Activated CD4-positive, alpha-beta T cell treated with anti-CD3 and anti-CD28 coated beads, Interleukin-2, amount 50 U/mL, for 16 hours (primary cell): Measurements from ENCODE around the gene TMEM271.
A peak's percentile ranks its signal among the peaks of the same experiment; 100 is the strongest.
"Not testable (repeated sequence)": the region's sequence is repeated elsewhere in the genome, so short reads cannot be mapped to it uniquely, and the experiment has no call there.

ENCODE experiments used
- DNase-seq: peaks from one replicate; pipeline ENCODE4 v3.0.0-alpha.2; 2020

Gene TMEM271

DNA sequence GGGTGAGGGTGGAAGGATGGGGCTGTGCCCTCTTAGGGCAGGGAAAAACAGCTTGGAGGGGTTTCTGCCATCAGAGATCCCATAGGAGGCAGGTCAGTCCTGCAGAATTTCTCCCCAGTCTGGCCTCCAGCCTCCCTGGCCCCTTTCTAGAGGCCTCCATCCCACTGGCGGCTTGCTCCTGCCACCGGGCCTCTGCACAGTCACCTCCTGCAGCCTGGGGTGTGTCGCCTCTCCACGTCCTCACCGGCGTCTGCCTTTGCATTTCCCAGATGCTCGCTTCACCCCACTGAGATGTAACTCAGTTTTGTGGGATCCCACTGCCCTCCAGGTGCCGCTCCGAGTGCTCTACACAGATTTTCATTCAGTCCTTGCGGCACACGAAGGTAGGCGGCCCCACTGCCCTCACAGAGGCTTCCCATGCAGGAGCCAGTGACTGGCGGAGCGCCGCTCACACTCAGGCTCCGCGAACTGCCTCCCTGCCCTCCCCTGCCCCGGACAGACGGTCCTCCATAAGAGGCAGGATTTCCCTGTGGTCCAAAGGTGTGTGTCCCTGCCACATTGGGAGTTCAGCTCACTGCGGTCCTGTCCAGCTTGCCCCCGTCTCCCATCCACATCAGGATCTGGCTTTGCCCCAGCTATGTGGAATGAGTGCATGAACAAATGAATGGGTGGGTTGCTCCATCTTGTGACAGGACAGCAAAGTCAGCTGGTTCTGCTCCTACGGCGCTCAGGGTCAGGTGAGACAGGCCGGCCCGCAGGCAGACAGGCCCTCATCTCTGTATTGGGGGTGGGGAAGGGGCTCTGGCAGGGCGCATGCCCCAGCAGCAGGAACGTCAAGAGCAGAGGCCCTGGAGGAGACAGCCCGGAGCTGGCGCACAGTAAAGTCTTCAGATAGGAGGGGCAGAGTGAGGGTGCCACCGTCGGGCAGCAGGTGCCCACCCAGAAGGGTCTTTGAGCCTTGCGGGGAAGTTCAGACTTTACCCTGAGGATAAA, 2.7 kb upstream of the TMEM271 start:
- no peak for DNase-seq

DNA sequence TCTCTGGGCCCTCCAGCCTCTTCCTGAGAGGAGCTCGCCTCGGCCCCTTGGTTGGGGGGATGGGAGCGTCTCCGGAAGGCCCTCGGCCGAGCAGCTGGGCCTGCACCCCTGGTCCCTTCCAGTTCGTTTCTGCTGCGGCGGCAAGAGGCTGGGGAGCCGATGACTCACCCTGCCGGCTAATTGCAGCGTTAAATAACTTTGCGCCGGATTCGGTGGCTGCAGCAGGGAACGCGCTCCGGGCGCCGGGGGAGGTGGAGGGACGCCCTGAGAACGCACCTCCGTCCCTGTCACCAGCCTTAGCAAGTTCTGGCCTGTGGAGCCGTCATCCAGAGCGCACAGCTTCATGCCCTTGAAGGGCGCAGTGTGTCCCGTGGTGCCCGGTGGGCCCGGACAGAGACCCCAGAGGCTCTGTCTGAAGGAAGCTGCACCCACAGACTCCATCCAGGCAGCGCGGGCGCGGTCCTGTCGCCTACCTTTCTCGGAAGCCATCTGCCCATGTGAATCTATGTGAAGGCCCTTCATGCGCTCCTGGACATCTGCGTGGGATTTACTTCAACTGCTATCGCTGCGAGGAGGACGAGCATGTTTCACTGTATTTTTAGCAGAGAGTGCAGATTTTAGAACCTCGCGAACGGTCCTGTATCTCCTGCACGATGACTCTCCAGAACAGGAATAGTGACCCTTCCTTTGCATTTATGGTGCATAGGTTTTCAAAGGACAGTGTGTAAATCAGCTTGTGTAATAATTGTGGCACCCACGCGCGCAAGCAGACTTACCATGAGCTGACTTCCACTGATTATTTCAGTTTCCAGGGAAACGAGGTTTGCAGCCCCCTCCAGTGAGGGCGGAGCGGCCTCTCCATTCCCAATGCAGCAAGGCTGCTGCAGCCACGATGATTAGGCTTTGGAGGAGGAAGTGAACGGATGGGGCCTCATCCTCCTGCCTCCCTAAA, 1.7 kb upstream of the TMEM271 start:
- peak; percentile 21 for DNase-seq

DNA sequence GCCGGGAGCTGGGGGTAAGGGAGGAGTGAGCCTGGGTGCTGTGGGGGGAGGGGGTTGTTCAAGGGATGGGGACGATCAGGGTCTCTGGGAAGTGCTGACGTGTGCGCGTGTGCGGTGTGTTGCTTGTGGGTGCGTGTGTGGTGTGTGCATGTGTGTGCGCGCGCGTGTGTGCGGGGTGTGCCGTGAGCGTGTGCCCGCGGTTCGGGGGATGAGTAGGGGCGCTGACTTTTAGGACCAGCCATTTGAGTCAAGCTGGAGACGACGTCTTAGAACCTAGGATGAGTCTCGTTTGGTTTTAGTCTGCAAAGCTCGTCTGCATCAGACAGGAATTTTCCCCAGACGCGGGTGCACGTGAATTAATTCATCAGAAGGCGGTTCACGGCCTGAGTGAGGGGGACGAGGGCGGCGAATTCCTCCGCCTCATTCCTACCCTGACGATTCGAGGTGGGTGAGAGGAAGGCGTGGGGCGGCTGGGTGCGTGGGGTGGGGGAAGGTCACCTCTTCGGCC, 950 bp upstream of the TMEM271 start:
- no peak for DNase-seq

DNA sequence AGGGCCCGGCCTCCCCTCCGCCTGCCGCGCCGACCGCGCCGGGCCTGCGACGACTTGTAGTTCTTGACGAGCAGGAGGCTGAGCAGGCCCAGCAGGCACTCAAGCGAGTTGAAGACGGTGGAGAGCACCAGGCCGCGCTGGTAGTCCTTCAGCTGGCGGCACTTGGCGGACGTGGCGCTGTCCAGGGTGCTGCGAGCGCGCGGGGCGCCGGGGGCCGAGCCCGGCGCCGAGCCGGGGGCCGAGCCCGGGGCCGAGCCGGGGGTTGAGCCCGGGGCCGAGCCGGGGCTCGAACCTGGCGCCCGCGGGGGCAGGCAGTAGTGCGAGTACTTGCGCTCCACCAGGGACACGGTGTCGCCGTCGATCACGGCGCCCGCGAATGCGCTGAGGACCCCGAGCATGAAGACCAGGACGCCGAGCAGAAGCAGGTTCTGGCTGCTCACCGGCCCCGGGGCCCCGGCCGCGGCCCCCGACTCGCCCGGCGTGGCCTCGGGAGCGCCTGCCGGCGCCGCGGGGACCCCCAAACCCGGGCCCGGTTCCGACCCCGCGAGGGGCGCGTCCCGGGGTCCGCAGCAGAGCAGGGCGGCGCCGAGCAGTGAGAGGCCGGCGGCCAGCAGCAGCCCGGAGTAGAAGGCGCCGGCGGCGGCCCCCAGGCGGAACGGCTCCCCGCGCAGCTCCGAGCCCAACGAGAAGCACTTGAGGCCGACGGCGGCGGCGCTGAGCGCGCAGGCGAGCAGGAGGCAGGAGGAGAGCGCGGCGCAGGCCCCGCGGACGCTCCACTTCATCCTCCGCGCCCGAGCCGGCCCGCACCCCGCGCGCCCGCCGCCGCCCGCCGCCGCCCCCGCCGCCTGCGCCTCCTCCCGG, 584 bp downstream of the TMEM271 start:
- DNase-seq, result no peak

DNA sequence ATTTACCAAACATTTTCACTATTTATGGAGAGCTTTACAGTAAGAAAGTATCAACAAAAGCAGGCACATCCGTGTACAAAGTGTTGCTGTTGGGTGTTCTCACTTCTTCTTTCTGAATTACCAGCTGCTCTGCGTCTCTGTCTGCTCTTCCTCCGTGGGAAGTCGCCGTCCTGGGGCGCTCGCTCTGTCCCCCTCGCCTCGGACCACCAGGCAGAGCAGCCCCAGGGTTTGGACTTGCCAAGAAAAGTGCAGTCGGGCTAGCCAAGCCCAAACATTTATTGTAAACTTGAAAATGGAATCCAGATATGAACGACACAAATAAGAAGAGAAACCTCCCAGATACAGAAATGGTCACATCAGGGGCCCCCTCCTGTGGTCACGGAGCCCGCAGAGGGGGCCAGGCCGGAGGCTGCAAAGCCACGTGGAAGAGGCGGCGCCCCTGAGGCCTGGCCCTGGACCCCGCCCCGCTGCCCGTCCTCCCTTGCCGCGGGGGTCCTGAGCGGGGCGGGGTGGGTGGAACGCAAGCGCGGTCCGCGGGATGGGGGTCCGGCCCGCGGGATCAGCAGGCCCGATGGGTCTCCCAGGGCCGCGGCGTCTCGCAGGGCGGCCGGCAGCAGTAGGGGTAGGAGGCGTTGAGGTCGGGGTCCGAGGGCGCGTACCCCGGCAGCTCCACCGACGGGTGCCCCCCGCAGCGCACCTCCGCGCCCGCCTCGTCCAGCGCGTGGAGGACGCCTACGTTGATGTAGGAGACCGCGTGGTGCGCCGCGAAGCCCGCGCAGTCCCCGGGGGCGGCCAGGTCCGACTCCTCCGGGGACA, 1.5 kb downstream of the TMEM271 start:
- DNase-seq, result no peak

DNA sequence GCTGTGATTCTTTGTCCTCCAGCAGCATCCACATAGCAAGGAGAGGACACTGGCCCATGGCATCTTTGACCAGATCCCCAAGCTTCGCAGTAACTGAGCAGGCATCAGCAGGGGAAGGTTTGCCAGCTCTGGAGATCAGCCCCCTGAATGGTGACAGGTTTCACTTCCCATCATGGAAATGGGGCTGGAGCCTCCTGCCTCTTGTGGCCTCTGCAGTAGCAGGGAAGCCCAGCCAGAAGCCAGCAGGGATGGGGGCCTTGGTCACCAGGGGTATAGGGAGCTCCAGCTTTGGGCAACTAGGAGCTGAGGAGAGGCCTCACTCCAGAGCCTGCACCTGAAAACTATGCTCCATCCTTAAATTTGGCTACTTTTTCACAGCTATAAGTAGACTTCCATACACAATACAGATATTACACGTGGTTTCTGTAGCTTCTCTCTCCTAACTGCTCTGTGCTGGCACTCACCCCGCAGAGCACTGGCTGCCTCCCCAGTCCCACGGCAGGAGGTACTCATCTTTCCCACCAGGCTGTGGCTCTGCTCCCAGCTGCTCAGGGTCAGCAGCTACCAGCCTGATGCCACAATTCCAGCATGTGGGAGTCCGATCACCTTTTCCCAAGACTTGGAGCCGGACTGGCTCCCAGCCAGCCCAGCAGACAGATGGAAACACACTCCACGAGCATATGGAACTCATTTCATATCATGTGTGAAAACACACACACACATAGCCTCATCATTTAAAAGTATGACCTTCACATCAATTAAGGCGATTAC, 2.8 kb downstream of the TMEM271 start:
- DNase-seq, result no peak

DNA sequence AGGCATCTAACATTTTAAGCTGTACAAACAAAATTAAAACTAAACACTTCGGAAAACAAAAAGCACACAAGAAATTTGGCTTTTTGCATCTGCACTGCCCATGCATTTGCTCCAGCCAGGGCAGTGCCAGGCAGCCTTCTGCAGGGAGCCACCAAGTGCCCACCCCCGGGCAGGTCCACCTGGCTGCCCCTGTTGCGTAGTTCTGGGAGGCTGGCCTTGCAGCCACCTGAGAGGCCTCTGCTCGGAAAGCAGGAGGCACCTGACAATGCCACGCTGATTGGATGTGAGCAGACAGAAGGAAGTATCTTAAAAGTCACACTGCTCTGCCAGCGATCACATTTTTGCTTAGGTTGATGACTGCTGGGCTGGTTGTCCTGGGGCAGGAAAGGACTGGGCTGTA, 3.5 kb downstream of the TMEM271 start:
- DNase-seq, result no peak

DNA sequence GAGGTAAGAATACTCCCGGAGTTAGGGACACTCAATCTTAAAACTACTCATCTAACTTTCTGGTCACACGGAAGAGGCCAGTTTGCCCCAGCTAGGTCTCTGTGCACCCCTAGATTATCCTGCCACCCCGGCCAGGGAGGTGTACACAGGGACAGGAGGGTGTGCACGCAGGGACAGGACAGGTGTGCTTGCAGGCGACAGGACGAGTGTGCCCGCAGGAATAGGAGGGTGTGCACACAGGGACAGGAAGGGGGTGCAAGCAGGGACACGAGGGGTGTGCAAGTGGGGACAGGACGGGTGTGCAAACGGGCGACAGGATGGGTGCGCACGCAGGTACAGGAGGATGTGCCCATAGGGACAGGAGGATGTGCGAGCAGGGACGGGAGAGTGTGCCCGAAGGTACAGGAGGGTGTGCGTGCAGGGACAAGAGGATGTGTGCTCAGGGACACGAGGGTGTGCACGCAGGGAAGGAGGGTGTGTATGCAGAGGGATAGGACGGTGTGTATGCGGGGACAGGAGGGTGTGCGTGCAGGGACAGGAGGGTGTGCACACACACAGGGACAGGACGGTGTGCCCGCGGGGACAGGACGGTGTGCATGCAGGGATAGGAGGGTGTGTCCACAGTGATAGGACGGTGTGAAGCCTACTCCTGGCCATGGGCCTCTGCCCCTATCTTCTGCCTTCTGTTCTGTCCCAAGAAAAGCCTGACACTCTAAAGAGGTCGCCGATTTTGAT, 4.1 kb downstream of the TMEM271 start:
- no peak for DNase-seq

DNA sequence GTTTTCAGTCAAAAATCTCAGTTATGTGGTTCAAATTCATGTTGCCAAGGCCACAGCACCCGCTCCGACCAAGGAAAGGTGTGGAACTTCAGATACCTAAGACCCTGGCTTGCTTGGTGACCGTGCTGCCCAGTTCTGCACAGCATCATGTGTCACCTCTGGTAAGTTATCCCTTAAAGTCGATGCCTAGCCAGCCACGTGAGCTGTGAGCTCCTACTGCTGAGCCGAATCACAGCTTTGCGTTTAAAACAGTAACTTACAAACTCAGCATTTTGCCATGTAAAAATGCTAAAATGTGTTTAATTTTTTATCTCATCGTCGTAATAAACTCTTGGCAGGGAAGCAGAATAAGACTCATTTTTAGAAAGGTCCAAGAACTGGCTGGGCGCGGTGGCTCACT, 5.3 kb downstream of the TMEM271 start:
- DNase-seq, result no peak

DNA sequence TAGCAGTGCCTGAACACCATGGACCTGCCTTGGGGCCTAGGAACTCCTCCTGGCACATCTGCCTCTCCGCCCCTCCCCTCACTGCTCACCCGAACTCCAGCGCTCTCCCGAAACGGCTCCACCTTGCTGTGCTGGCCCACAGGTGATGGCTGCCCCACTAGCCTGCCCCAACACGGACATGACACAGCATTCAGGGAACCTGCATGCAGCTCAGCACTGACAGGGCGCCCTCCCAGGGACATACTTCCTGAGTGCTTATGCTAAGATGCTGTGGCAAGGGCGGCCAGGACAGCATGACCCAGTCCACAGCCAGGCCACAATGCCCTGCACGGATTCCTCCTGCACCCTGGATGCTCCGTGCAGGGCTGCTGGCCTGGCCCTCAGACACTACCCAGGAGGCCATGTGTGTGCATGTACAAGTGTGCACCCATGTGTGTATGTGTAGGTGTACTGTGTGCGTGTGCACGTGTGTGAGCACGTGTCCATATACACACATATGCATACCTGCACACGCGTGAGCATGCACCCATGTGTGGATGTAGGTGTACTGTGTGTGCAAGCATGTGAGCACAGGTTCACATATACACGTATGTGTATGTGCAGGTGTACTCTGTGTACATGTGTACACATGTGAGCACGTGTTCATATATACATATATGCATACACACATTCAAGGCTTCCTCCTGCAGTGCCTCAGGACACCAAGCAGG, 6.0 kb downstream of the TMEM271 start:
- DNase-seq, result no peak

DNA sequence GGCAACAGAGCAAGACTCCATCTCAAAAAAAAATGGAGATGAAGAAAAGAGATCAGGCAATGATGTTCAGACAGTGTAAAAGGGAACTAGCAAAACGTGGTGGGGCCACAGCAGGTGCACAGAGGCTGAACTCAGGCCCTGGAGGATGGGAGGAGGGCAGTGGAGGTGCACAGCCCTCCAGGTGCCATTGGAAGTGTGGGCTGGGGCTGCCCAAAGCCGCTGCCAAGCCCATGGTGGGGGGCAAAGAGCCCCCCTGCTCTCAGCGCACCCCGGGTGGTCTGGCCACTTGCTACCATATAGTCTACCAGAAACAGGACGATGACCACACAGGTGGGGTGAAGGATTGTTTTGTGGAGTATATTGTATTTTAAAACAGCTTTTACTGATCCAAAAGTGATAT, 7.1 kb downstream of the TMEM271 start:
- no peak for DNase-seq

DNA sequence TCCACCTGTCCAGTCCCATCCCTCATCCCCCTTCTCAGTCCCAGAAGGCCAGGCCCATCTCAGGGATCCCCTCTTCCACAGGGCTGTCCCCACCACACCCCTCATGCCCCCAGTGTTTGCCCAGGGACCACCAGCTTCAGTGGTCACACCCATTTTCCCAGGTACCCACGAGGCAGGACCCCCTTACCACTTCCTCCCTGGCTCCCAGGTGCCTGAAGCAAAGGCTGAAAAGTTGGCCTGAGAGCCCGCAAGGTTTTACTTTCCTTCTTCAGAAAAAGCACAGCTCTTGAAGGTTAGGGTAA, 7.8 kb downstream of the TMEM271 start:
- DNase-seq, result no peak

DNA sequence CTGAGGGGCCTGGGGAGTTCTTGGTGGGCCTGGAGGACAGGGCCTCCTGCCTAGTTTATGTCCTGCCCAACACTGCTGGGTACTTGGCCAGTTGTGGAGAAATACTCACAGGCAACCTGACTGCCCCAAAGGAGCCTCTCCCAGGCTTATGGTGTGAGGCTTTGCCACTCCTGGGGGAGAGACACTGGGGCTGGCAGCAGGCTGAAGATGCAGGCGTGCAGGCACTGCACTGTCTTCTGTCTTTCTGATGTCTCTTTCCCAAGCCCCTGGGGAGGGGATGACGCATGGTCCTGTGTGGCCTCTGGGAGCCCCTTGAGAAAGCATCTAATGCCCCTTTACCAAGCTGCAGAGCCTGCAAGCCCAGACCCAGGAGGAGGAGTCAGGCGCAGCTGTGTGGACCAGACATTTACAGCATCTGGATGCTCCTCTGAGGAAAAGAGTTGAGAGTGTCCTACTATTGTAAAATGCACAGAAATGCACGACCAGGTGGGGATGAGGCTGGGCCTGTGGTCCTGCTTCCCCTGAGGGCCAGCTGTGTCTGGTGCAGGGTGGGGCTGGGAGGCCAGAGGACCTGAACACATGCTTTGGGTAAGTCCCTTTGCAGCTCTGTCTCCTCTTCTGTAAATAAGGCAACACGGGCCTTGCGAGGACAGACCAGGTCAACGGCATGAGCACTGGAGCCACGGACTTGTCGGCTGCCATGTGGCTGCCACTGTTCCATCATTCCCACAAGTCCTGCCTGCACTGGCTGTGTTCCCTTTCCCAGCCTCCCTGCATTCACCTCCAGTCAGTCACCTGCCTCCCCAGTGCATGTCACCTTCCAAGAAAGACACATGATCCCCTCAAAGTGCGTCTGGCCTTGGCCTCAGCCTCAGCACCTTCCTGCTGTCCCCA, 8.4 kb downstream of the TMEM271 start:
- DNase-seq, result no peak

DNA sequence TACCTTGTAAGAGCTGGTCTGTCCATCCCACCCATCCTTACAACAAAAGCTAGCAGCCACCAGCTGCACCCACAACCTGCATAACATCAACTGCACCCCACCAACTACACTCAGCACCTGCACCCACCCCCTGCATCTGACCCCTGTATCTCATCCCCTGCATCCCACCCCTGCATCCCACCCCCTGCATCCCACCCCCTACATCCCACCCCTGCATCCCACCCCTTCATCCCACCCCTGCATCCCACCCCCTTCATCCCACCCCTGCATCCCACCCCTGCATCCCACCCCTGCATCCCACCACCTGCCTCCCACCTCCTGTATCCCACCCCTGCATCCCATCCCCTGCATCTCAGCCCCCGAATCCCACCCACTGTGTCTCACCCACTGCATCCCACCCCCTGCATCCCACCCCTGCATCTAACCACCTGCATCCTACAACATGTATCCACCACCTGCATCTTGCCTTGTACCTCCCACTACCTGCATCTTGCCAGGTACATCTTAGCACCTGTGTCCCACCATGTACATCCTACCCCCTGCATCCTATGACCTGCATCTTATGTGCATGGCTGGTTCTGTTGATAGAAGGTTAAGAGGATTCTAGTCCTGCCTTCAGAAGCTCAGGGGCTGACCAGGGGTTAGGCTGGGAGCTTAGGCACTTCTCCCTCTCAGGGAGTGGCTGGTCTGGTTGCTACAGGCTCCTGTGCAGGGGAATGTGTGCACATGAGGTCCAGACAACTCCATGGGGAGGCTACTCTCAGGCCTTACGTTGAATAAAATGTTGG, 9.4 kb downstream of the TMEM271 start:
- no peak for DNase-seq

DNA sequence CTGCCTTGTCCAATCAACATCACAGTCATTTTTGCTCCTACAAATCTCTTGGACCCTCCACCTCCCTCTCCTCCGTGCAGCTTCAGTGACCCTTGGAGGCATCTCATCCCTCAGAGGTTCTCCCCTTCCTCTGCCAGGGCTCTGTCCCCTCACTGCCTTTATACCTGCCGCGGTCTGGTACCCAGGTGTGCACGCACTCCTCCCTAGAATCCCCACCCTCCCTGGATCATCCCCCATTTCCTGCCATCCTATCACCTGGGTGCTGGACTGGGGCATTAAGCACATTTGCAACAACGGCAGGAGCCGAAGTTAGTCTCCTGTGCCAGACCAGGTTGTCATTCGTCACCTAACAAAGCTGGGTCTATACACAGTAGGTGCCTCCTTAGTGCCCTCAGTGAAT, 10.1 kb downstream of the TMEM271 start:
- DNase-seq, result no peak

DNA sequence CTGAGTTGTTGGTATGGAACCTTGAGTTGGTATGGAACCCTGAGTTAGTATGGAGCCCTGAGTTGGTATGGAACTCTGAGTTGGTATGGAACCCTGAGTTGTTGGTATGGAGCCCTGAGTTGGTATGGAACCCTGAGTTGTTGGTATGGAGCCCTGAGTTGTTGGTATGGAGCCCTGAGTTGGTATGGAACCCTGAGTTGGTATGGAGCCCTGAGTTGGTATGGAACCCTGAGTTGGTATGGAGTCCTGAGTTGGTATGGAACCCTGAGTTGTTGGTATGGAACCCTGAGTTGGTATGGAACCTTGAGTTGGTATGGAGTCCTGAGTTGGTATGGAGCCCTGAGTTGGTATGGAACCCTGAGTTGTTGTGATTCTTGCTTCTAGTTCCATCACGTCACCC, 10.5 kb downstream of the TMEM271 start:
- DNase-seq, result not testable (repeated sequence)

DNA sequence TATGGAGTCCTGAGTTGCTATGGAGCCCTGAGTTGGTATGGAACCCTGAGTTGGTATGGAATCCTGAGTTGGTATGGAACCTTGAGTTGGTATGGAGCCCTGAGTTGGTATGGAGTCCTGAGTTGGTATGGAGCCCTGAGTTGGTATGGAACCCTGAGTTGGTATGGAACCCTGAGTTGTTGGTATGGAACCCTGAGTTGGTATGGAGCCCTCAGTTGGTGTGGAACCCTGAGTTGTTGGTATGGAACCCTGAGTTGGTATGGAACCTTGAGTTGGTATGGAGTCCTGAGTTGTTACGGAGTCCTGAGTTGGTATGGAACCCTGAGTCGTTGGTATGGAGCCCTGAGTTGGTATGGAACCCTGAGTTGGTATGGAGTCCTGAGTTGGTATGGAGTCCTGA, 13.6 kb downstream of the TMEM271 start:
- DNase-seq, result not testable (repeated sequence)

DNA sequence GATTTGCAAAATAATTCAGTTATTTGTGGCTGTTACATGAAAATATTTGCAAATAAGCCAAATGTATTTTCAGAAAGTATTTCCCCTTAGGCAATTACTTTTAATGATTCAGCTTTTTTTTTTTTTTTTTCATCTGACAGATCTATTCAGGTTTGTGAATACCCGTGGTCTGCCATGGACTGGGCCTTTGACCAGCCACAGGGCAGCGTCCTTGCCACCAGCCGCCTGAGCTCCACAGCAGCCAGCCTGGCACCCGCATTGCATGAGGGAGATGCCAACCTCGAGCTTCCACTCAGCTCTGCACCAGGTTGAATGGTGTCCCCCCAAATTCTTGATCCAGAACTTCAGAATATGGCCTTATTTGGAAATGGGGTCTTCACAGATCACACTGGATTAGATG, 14.7 kb downstream of the TMEM271 start:
- DNase-seq, result no peak
